Mucosa of rectum (tissue), 2 donors: ENCODE results near the gene LHPP.

ENCODE experiments used
- H3K27ac ChIP-seq, 2 donors: one replicate each; pipeline ENCODE4 v1.7.0; 2013; ENCODE audit warnings: inconsistent platforms in 2 of 2, low read depth in 2 of 2, low read length in 2 of 2
- H3K27me3 ChIP-seq, 2 donors: one replicate each; pipeline ENCODE4 v1.7.0; 2013; ENCODE audit warnings: low read length in 2 of 2; ENCODE audit not compliant: control insufficient read depth in 2 of 2, insufficient read depth in 2 of 2
- H3K36me3 ChIP-seq, 2 donors: one replicate each; pipeline ENCODE4 v1.7.0; 2013; ENCODE audit warnings: low read length in 2 of 2; ENCODE audit not compliant: control insufficient read depth in 2 of 2, insufficient read depth in 2 of 2
- H3K4me1 ChIP-seq, 2 donors: one replicate each; pipeline ENCODE4 v1.7.0; 2013; ENCODE audit warnings: low read length in 2 of 2, mild to moderate bottlenecking in 1 of 2; ENCODE audit not compliant: control insufficient read depth in 2 of 2, insufficient read depth in 2 of 2
- H3K4me3 ChIP-seq, 2 donors: one replicate each; pipeline ENCODE4 v1.7.0; 2013; ENCODE audit warnings: low read length in 2 of 2
- H3K9ac ChIP-seq, 2 donors: one replicate each; pipeline ENCODE4 v1.7.0; 2013; ENCODE audit warnings: low read length in 2 of 2, low read depth in 1 of 2, mild to moderate bottlenecking in 1 of 2
- H3K9me3 ChIP-seq, 2 donors: one replicate each; pipeline ENCODE4 v1.7.0; 2013; ENCODE audit warnings: low read length in 2 of 2; ENCODE audit not compliant: control insufficient read depth in 2 of 2
- donor health status: healthy.
- donor health status: Normal muscosa, but diverticular disease.

The LHPP gene

GRCh38 chr10:124525751-124526600, 64.4 kb downstream of the LHPP start:
- no peaks in the 10 kb centered on the region for H3K9me3 ChIP-seq
- peaks cover 12 to 17% of the 10 kb centered on the region in 2 donors for H3K4me1 ChIP-seq
- H3K27ac ChIP-seq, result no peak overlapping the region

GRCh38 chr10:124526621-124527267, 65.1 kb downstream of the LHPP start:
- Histone ChIP-seq H3K9ac (no peak overlapping the region), H3K36me3 (no peaks in the 10 kb centered on the region), H3K27ac (no peak overlapping the region), H3K4me3 (no peak overlapping the region), H3K9me3 (no peaks in the 10 kb centered on the region), H3K27me3 (no peaks in the 10 kb centered on the region), H3K4me1 (peaks cover 12 to 17% of the 10 kb centered on the region in 2 donors)

More at GRCh38 chr10:124525751-124526600, 64.4 kb downstream of the LHPP start:
- H3K9ac ChIP-seq, result no peak overlapping the region
- no peaks in the 10 kb centered on the region for H3K27me3 ChIP-seq
- no peaks in the 10 kb centered on the region for H3K36me3 ChIP-seq
- H3K4me3 ChIP-seq, result no peak overlapping the region

DNA sequence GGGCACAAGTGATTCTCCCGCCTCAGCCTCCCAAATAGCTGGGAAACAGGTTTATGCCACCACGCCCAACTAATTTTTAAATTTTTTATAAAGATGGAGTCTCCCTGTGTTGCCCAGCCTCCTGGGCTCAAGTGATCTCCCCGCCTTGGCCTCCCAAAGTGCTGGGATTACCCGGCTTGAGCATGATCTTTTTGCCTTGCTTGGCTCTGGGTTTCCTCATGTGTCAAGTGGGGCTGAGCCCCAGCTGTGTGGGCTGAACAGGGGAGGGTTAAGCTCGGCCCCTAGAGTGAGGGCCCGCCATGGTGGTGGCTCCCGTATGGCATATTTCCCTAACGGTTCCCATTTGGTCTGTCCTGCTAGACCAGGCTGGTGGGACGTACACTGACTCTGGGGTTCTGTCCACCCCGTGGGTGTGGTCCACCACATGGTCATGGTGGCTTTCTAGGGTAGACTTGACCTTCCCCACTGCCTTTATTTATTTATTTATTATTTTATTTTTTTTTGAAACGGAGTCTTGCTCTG, 66.3 kb downstream of the LHPP start:
- H3K4me3 ChIP-seq, result no peak overlapping the region
- H3K9ac ChIP-seq, result no peak overlapping the region
- no peaks in the 10 kb centered on the region for H3K9me3 ChIP-seq
- H3K27ac ChIP-seq, result no peak overlapping the region
- no peaks in the 10 kb centered on the region for H3K36me3 ChIP-seq
- H3K4me1 ChIP-seq, result peaks cover 9 to 13% of the 10 kb centered on the region in 2 donors
- no peaks in the 10 kb centered on the region for H3K27me3 ChIP-seq

DNA sequence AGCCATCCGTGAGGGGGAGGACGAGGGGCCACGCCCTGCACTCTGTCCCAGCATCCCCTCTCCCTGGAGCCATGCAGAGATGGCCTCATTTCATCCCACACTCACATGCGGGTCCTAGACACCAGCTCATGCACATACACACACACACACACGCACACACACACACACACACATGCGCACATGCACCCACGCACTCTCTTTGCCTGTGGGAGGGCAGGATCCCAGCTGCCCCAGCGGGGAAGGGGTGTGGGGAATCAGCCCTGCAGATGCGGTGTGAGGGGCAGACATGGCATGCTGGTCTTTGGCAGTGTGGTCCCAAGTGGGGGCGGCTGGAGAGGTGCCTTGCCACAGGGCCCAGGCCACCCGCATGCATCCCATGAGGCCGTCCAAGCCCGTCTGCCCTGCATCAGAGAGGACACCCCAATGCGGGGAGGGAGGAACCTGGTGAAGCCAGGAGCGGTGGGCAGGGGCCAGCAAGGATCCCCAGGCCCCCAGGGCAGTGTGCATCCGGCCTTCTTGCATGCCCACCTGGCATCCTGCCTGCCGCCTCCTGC, 68.1 kb downstream of the LHPP start:
- H3K4me3 ChIP-seq, result no peak overlapping the region
- H3K27me3 ChIP-seq, result no peaks in the 10 kb centered on the region
- no peaks in the 10 kb centered on the region for H3K9me3 ChIP-seq
- H3K27ac ChIP-seq, result no peak overlapping the region
- peaks cover 0 to 5% of the 10 kb centered on the region in 2 donors for H3K4me1 ChIP-seq
- no peak overlapping the region for H3K9ac ChIP-seq
- H3K36me3 ChIP-seq, result no peaks in the 10 kb centered on the region

DNA sequence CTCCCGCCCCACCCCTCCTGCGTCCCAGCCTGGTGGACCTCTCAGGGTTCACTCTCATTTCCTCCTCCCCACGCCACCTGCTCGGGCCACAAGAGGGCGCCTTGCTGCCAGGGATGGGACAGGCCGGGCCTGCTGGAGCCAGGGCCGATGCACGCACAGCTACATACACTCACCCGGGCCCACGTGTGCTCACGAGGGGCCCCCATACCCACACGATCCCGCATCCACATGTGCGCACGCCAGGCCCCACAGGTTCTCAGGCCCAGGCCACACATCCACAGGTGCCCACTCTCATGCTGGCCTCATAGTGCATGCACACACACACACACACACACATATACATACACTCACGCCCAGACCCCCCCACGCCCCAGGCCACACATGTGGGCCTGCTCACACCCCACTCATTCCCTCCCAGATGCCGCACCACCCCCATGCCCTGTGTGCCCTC, 68.6 kb downstream of the LHPP start:
- no peak overlapping the region for H3K4me3 ChIP-seq
- H3K27ac ChIP-seq, result no peak overlapping the region
- no peak overlapping the region for H3K9ac ChIP-seq
- H3K27me3 ChIP-seq, result no peaks in the 10 kb centered on the region
- H3K9me3 ChIP-seq, result no peaks in the 10 kb centered on the region
- H3K36me3 ChIP-seq, result no peaks in the 10 kb centered on the region
- H3K4me1 ChIP-seq, result peaks cover 0 to 5% of the 10 kb centered on the region in 2 donors

DNA sequence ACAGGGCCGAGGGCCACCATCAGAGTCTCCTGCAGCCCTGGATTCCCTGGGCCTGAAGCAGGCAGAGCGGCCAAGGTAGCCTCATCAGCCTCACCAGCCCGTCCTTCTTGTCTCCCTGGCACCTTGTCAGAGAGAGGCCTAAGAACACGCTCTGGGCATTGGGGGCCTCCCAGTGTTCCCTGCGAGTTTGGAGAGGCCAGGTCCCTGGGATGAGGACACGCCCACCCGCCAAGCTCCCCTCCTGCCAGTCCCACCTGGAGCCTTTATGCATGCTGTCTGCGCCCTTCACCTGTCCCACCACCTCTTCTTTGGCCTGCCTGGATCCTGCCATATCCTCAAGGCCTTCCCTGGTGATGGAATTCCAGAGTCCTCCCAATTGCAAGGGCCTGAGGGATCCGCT, 69.2 kb downstream of the LHPP start:
- H3K27ac ChIP-seq, result no peak overlapping the region
- H3K36me3 ChIP-seq, result no peaks in the 10 kb centered on the region
- H3K9me3 ChIP-seq, result no peaks in the 10 kb centered on the region
- no peak overlapping the region for H3K4me3 ChIP-seq
- peaks cover 0 to 5% of the 10 kb centered on the region in 2 donors for H3K4me1 ChIP-seq
- H3K27me3 ChIP-seq, result no peaks in the 10 kb centered on the region
- H3K9ac ChIP-seq, result no peak overlapping the region

DNA sequence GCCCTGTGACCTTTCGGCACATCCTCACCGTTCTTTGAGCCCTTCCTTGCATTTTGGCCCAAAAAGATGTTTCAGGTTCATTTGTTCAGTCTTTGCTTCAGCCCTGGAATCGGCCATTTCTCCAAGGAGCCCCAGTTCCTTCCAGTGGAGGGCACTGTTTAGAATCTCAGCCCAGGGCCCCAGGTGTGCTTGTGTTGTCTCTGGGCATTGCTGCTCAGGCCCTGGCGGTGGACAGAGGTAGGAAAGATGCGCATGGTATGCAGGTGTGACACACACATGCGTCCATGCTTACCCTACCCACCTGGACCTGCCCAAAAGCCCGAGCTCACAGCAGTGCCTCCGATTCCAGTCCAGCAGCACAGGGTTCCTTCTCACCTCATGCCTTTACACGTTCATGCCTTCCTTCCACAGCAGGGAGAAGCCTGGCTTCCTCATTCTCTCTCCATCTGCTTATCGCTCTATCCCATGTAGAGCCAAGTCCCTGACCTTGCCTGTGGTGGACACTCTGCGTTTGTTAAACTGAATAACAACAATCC, 70.6 kb downstream of the LHPP start:
- no peaks in the 10 kb centered on the region for H3K9me3 ChIP-seq
- H3K4me1 ChIP-seq, result peaks cover 0 to 5% of the 10 kb centered on the region in 2 donors
- H3K36me3 ChIP-seq, result no peaks in the 10 kb centered on the region
- H3K9ac ChIP-seq, result no peak overlapping the region
- no peak overlapping the region for H3K4me3 ChIP-seq
- H3K27me3 ChIP-seq, result no peaks in the 10 kb centered on the region
- no peak overlapping the region for H3K27ac ChIP-seq

DNA sequence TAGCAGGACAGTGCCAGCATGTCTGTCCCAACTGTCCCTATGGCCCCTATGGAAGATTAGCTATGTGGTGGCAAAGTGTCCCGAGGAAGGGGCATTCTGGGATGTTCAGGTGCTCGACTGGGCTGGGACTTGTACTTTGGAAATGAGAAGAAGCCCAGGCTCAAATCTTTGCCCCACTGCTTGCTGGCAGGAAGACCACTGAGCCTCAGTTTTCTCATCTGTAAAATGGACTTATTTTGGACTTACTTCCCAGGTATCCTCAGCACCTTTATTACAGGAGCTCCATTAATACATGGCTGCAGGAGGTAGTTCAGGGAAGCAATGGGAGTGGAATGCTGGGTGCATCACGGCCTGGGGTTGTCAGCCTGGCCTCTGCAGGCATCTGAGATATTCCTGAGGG, 71.2 kb downstream of the LHPP start:
- H3K27ac ChIP-seq, result no peak overlapping the region
- no peak overlapping the region for H3K4me3 ChIP-seq

GRCh38 chr10:124533266-124533665, 71.6 kb downstream of the LHPP start:
- no peak overlapping the region for H3K9ac ChIP-seq
- H3K27ac ChIP-seq, result no peak overlapping the region
- H3K27me3 ChIP-seq, result no peaks in the 10 kb centered on the region
- no peaks in the 10 kb centered on the region for H3K36me3 ChIP-seq
- H3K4me1 ChIP-seq, result peaks cover 0 to 5% of the 10 kb centered on the region in 2 donors
- H3K4me3 ChIP-seq, result no peak overlapping the region
- no peaks in the 10 kb centered on the region for H3K9me3 ChIP-seq

More for the DNA sequence above, 71.2 kb downstream of the LHPP start:
- no peaks in the 10 kb centered on the region for H3K36me3 ChIP-seq
- no peak overlapping the region for H3K9ac ChIP-seq
- no peaks in the 10 kb centered on the region for H3K9me3 ChIP-seq
- peaks cover 0 to 5% of the 10 kb centered on the region in 2 donors for H3K4me1 ChIP-seq
- no peaks in the 10 kb centered on the region for H3K27me3 ChIP-seq
